Measurements from ENCODE around the gene ZNF653. TPM values are rescaled to one million over a fixed set of nuclear protein-coding genes. Genes with fewer than 3 reads are reported as not detected.
"Not testable (repeated sequence)": the region's sequence is repeated elsewhere in the genome, so short reads cannot be mapped to it uniquely, and the experiment has no call there.

ZNF653 gene
- total RNA-seq, 1 donor from 2014 or later, result 7.1 TPM

- not testable (repeated sequence) for DNase-seq (ENCODE audit: low read depth)
Measured at GRCh38 chr19:11433526-11433925, 72.1 kb downstream of the ZNF653 start.

Other genes with a start within 250 kb of the ZNF653 start
- 5.9 and 27.1 TPM in 2 replicates for gene DOCK6, start 243.3 kb downstream of the ZNF653 start, total RNA-seq
- not detected in 2 replicates for gene TSPAN16, start 209.7 kb downstream of the ZNF653 start, total RNA-seq
- 23.4 and 49.7 TPM in 2 replicates for gene RAB3D, start 166.2 kb downstream of the ZNF653 start, total RNA-seq
- 203 and 241 TPM in 2 replicates for gene TMEM205, start 159.6 kb downstream of the ZNF653 start, total RNA-seq
- gene CCDC159, start 159.3 kb downstream of the ZNF653 start, total RNA-seq, result 2.3 and 6.8 TPM in 2 replicates
- 3.3 and 14.5 TPM in 2 replicates for gene PLPPR2, start 150.4 kb downstream of the ZNF653 start, total RNA-seq
- 0.70 and 1.0 TPM in 2 replicates for gene SWSAP1, start 131.2 kb downstream of the ZNF653 start, total RNA-seq
- gene EPOR, start 121.5 kb downstream of the ZNF653 start, total RNA-seq, result 3.3 and 6.8 TPM in 2 replicates
- 1.9 and 11.2 TPM in 2 replicates for gene RGL3, start 86.5 kb downstream of the ZNF653 start, total RNA-seq
- gene ODAD3, start 70.7 kb downstream of the ZNF653 start, total RNA-seq, result 0.35 and 0.75 TPM in 2 replicates
- 85.8 and 192 TPM in 2 replicates for gene PRKCSH, start 70.2 kb downstream of the ZNF653 start, total RNA-seq
- gene ELAVL3, start 24.8 kb downstream of the ZNF653 start, total RNA-seq, result not detected in 2 replicates
- 18.4 and 23.3 TPM in 2 replicates for gene ECSIT, start 23.3 kb upstream of the ZNF653 start, total RNA-seq
- gene CNN1, start 33.0 kb upstream of the ZNF653 start, total RNA-seq, result 2.7 and 10.9 TPM in 2 replicates
- 27.6 TPM in 2 replicates for gene ELOF1, start 53.4 kb upstream of the ZNF653 start, total RNA-seq
- gene ACP5, start 71.8 kb upstream of the ZNF653 start, total RNA-seq, result 0.60 and 3.1 TPM in 2 replicates
- 34.0 and 38.3 TPM in 2 replicates for gene ZNF627, start 91.6 kb upstream of the ZNF653 start, total RNA-seq
- 24.3 and 28.7 TPM in 2 replicates for gene ZNF823, start 233.1 kb upstream of the ZNF653 start, total RNA-seq

Data from renal cortical epithelial cell (primary cell).